GM19023 (cell line): ENCODE results near the gene PAOX.

ENCODE experiments used
- ATAC-seq: cut with Tn5 transposase; IDR thresholded peaks from one replicate; pipeline ENCODE4 v1.9.1; 2021; ENCODE audit warnings: mild to moderate bottlenecking, moderate library complexity; ENCODE audit not compliant: unreplicated experiment

The PAOX gene

GRCh38 chr10:133379152-133379800, at the start of gene PAOX:
TSS of gene PAOX (plus strand) at chr10:133379262. CDS start at chr10:133379317, 55 bp downstream.
- peak; percentile 54 for ATAC-seq

GRCh38 chr10:133329491-133330202, 49.4 kb upstream of the PAOX start:
- peak; percentile 79 for ATAC-seq

- ATAC-seq, result no peak
Measured at GRCh38 chr10:133332936-133333699, 45.9 kb upstream of the PAOX start.

GRCh38 chr10:133334503-133335245, 44.4 kb upstream of the PAOX start:
- ATAC-seq, result no peak

- ATAC-seq, result no peak
Measured at GRCh38 chr10:133335246-133336117, 43.6 kb upstream of the PAOX start.

GRCh38 chr10:133336118-133336576, 42.9 kb upstream of the PAOX start:
- ATAC-seq, result no peak

GRCh38 chr10:133336577-133337369, 42.3 kb upstream of the PAOX start, which contains the start of gene CALY:
TSS of gene CALY (minus strand) at chr10:133336896. CDS start at chr10:133328989, 7,907 bp downstream.
- no peak for ATAC-seq

- no peak for ATAC-seq
Measured at GRCh38 chr10:133337370-133337725, 41.7 kb upstream of the PAOX start.

- ATAC-seq, result no peak
Measured at GRCh38 chr10:133338080-133339071, 40.7 kb upstream of the PAOX start.

GRCh38 chr10:133339708-133340380, 39.2 kb upstream of the PAOX start:
- no peak for ATAC-seq

GRCh38 chr10:133341983-133342382, 37.1 kb upstream of the PAOX start:
- no peak for ATAC-seq

- no peak for ATAC-seq
Measured at GRCh38 chr10:133342942-133343341, 36.1 kb upstream of the PAOX start.

- no peak for ATAC-seq
Measured at GRCh38 chr10:133343558-133343957, 35.5 kb upstream of the PAOX start.

- no peak for ATAC-seq
Measured at GRCh38 chr10:133344236-133344635, 34.8 kb upstream of the PAOX start.

- ATAC-seq, result no peak
Measured at GRCh38 chr10:133346413-133346812, 32.6 kb upstream of the PAOX start.

GRCh38 chr10:133347710-133348517, 31.1 kb upstream of the PAOX start:
- ATAC-seq, result no peak

GRCh38 chr10:133349160-133349568, 29.9 kb upstream of the PAOX start:
- ATAC-seq, result no peak
